ENCODE measurements around the gene FILIP1.

DNA sequence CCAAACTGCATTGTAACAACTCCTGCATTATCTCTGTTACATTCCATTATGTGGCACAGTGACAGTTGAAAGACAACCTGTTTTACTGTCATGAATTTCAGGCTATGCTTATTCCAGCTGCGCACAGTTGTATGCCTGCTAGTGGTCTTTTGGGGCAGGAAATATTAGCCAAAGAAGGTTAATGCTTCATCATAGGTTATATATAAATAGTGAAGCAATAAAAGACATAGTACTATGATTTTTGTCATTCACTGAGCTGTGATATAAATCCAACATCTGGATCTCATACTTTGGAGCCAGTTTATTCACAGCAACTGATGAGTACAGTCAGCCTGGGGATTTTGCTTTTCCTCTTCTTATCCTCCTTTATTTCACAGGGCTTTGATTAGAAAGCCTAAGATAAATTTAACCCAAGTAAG, 55.6 kb downstream of the FILIP1 start:
- TF ChIP-seq POLR2AphosphoS5 (IDR thresholded peaks at IDR 0.05; ENCODE audit: low read depth, low read length), result no peak
- no peak for TF ChIP-seq TAF1 (IDR thresholded peaks at IDR 0.05; ENCODE audit: borderline replicate concordance, insufficient read depth, low read length)
- no peak for TF ChIP-seq SIN3A (IDR thresholded peaks at IDR 0.05; ENCODE audit: borderline replicate concordance, insufficient read depth, low read length)
- TF ChIP-seq FOXP2 (optimal IDR thresholded peaks at IDR 0.05; ENCODE audit: borderline replicate concordance, extremely low read depth, extremely low read length, insufficient read depth), result no peak

All from PFSK-1 (cell line).